Suprapubic skin (tissue), 4 donors: ENCODE results near the gene CSAD.

Experiments used
- CTCF ChIP-seq, 2 donors: fragments of 200-600 bp in 1 of 2; fragments of 450-650 bp in 1 of 2; sonication (generic) in 1 of 2; IDR thresholded peaks; one replicate each; pipeline ENCODE4 v1.5.1; 2016 to 2019; ENCODE audit warnings: antibody characterized with exemption in 2 of 2, mild to moderate bottlenecking in 1 of 2, moderate library complexity in 1 of 2
- EP300 ChIP-seq: sonication (generic); formaldehyde crosslinking; IDR thresholded peaks from one replicate; pipeline ENCODE4 v1.6.1; 2017; ENCODE audit warnings: antibody characterized with exemption
- POLR2A ChIP-seq, 2 donors: fragments of 450-650 bp; IDR thresholded peaks; one replicate each; pipeline ENCODE4 v1.6.1; 2017; ENCODE audit warnings: antibody characterized with exemption in 2 of 2, mild to moderate bottlenecking in 2 of 2, moderate library complexity in 2 of 2
- POLR2AphosphoS5 ChIP-seq, 3 donors: sonication (generic); formaldehyde crosslinking; IDR thresholded peaks; one replicate each; pipeline ENCODE4 v1.6.1; 2017; ENCODE audit warnings: antibody characterized with exemption in 3 of 3

GRCh38 chr12:53172352-53172751 lies 8.4 kb downstream of the CSAD start:
- TF ChIP-seq CTCF (IDR thresholded peaks at IDR 0.05) (no peak), POLR2A (IDR thresholded peaks at IDR 0.05) (no peak), POLR2AphosphoS5 (IDR thresholded peaks at IDR 0.05) (no peak), EP300 (no peak)
